GM21515 (cell line): ENCODE measurements around the gene NFIC.
"Not testable (repeated sequence)": the region's sequence is repeated elsewhere in the genome, so short reads cannot be mapped to it uniquely, and the experiment has no call there.

Experiments used
- ATAC-seq: cut with Tn5 transposase; IDR thresholded peaks from one replicate; pipeline ENCODE4 v1.9.1; 2021; ENCODE audit not compliant: unreplicated experiment

Gene NFIC

GRCh38 chr19:3448616-3449334, 82.4 kb downstream of the NFIC start:
- no peak for ATAC-seq

- ATAC-seq, result no peak
Observed at GRCh38 chr19:3450796-3451411, 84.5 kb downstream of the NFIC start.

DNA sequence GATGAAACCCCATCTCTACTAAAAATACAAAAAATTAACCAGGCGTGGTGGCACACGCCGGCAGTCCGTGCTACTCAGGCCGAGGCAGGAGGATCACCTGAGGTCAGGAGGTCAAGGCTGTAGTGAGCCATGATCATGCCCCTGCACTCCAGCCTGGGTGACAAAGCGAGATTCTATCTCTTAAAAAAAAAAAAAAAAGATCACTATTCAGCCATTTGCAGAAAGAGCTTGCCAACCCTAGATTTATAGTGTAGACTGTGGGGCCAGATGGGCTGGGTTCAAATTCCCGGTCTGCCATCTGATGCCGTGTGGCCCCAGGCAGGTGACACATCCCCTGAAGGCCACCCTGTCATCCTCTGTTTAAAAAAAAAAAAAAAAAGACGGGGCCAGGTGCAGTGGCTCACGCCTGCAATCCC, 85.1 kb downstream of the NFIC start:
- no peak for ATAC-seq

- no peak for ATAC-seq
Observed at GRCh38 chr19:3452171-3452941, 86.0 kb downstream of the NFIC start.

DNA sequence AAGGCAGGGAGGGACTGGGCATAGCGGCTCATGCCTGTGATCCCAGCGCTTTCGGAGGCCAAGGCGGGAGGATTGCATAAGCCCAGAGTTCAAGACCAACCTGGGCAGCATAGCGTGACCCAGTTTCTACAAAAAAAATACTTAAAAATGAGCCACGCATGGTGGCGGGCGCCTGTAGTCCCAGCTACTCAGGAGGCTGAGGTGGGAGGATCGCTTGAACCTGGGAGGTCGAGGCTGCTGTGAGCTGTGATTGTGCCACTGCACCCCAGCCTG, 86.5 kb downstream of the NFIC start:
- ATAC-seq, result not testable (repeated sequence)

GRCh38 chr19:3453840-3454239, 87.5 kb downstream of the NFIC start:
- ATAC-seq, result no peak

DNA sequence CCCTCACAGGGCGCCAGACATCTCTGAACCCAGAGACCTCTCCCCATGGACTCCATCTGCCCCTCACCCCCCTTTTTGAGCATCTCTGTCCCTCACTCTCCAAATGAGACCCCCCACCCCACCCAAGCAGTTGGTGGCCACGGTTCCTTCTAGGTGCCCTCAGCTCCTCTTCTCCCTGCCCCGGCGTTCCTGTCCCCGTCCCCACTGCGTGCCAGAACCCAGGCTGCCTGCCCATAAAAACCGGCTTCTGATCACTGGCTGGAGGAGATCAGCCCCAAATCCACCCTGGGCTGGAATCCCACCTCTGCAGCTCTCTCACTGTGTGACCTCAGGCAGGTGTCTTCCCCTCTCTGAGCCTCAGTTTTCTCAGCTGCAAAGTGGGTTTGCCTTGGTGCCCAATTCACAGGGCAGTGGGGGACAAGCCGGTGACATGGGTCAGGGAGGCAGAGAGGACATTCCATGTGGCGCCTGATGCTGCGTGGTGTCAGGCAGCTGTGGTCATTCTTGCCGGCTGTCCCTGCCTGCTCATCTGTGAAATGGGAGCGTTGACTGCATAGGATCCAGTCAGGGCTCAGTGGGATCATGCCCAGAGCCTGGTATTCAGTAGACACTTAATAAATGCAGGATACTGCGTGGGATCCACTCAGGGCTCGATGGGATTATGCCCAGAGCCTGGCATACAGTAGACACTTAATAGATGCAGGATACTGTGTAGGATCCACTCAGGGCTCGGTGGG, 88.4 kb downstream of the NFIC start:
- ATAC-seq, result no peak

DNA sequence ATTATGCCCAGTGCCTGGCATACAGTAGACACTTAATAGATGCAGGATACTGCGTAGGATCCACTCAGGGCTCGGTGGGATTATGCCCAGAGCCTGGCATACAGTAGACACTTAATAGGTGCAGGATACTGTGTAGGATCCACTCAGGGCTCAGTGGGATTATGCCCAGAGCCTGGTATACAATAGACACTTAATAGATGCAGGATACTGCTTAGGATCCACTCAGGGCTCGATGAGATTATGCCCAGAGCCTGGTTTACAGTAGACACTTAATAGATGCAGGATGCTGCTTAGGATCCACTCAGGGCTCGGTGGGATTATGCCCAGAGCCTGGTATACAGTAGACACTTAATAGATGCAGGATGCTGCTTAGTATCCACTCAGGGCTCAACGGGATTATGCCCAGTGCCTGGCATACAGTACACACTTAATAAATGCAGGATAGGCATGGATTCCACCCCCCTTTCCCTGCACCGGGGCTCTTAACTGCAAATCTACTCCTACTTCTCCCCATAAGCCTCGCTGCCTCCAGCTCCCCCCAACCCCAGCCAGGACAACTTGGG, 89.1 kb downstream of the NFIC start:
- ATAC-seq, result no peak

- ATAC-seq, result no peak
Observed at GRCh38 chr19:3455960-3456601, 89.7 kb downstream of the NFIC start.

DNA sequence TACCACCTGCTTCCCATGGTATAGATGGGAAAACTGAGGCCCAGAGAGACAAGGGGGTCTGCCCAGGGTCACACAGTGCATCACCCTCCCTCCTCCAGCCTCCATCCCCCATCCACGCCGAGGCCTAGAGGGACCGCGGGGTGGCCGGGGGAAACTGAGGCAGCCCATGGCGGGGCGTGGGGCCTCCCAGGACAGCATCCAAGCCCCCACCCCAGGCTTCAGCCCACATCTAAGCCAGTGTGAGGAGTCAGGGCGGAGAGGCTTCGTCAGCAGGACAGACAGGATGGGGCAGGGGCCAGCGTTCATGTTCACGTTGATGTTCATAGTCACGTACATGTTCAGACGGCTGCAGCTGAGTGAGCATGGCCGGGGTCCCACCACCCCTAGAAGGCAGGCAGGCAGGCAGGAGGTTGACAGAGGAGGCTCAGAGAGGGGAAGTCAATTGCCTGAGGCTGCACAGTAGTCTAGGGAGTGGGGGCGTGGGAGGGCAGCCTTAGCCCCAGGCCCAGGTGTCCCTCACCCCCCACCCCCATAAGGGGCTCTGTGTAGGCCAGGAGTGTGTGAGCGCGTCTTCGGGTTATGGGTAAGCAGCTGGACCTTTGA, 90.6 kb downstream of the NFIC start:
- ATAC-seq, result no peak

- ATAC-seq, result no peak
Observed at GRCh38 chr19:3457528-3458228, 91.3 kb downstream of the NFIC start.

- ATAC-seq, result no peak
Observed at GRCh38 chr19:3458229-3459088, 92.1 kb downstream of the NFIC start.

GRCh38 chr19:3459089-3459881, 92.9 kb downstream of the NFIC start:
- no peak for ATAC-seq

DNA sequence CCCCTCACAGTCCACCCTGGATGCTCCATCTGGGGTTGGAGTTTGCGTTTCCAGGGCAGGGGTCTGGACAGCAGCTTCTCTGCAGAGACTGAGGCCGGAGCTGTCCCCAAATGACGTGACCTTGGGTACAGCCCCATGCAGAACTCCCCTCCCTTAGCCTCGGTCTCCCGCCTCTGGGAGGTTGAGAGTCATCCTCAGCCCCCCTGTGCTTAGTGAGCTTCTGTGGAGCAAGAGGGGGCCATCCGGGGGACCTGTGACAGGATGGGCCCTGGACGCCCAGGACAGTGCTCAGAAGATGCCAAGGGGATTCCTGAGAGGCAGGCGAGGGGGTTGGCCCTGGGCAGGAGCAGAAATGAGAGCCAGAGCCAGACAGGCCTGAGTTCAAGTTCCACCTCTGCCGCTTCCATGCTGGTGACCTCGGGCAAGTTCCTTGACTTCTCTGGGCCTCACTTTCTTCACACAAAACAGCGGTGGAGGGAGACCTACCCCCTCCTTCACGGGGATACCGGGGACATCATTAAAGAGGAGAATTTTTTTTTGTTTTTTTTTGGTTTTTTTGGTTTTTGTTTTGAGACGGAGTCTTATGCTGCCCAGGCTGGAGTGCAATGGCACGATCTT, 93.7 kb downstream of the NFIC start:
- no peak for ATAC-seq

DNA sequence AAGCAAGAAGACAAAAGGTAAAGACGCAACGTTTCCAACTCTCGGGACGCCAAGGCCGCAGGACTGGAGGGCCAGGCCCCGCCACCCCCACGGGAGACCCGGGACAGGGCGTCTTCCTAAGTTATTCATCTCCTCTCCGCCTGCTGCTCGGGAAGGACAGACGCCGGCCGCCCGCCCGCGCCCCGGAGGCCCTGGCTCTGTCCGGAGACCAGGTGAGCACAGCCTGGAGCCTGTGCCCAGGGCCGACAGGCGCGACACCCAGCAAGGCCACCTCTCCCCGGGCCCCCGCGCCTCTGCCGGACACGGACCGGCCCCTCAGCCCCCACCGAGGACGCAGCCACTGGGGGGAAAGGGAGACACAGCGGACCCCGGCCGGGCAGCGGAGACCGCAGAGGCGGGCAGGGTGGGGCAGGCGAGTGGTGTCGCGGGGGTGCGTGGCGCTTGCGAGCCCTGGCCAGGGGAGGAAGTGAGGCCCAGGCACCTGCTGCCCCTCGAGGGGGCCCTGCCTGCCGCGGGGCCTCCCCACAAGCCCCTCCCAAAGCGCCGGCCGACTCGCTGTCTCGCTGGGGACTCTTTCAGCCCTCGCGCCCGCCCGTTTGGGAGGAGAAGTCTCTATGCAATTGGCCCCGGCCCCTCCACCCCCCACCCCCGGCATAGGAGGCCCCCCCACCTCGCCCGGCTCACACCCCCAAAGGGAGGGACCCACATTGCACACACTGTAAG, 96.8 kb downstream of the NFIC start:
- ATAC-seq, result no peak

GRCh38 chr19:3463714-3464586, 97.6 kb downstream of the NFIC start:
- ATAC-seq, result no peak
